Lower lobe of right lung (tissue), 2 donors: ENCODE data around the gene HUS1. TPM values are rescaled to one million over a fixed set of nuclear protein-coding genes. Genes with fewer than 3 reads are reported as not detected.

Source experiments
- ATAC-seq, 2 donors: fragments of 200-7000 bp; cut with Tn5 transposase; one replicate each; pipeline ENCODE4 v1.9.1; 2020 to 2022; ENCODE audit warnings: mild to moderate bottlenecking in 2 of 2, moderate library complexity in 2 of 2
- DNase-seq: peaks from one replicate; pipeline ENCODE4 v3.0.0-alpha.2; 2020
- H3K27ac ChIP-seq: fragments of 200-600 bp; one replicate; pipeline ENCODE4 v1.8.0; 2022
- H3K27me3 ChIP-seq: fragments of 200-600 bp; one replicate; pipeline ENCODE4 v1.8.0; 2022; ENCODE audit warnings: low read depth
- H3K36me3 ChIP-seq: fragments of 200-600 bp; one replicate; pipeline ENCODE4 v1.8.0; 2022; ENCODE audit warnings: mild to moderate bottlenecking
- H3K4me1 ChIP-seq: fragments of 200-600 bp; one replicate; pipeline ENCODE4 v1.8.0; 2022
- H3K4me3 ChIP-seq: fragments of 200-600 bp; one replicate; pipeline ENCODE4 v1.8.0; 2022; ENCODE audit warnings: mild to moderate bottlenecking
- H3K9me3 ChIP-seq: fragments of 200-600 bp; one replicate; pipeline ENCODE4 v1.8.0; 2022
- CTCF ChIP-seq: fragments of 200-600 bp; IDR thresholded peaks from one replicate; pipeline ENCODE4 v1.8.0; 2022; ENCODE audit warnings: antibody characterized with exemption, mild to moderate bottlenecking
- intact Hi-C: fragments of 100-400 bp; cut with DNase I; formaldehyde crosslinking; loops from one replicate; pipeline ENCODE4 v1.11.0; 2022
- total RNA-seq: library from RNA; stranded (reverse); fragmentation: NEBNext Ultra II Directional; extraction: Animal tissue kit (Norgen Biotek cat#: 25700); gene quantifications from one replicate; pipeline ENCODE4 v1.2.1, GENCODE V29; 2021
- donor health status: DM: no; HTN: yes; CAD: no; lungs with severe emphysema.

Gene HUS1
- total RNA-seq, 1 donor from 2014 or later, result 39.2 TPM

- H3K4me3 ChIP-seq, result no peak overlapping the region
- intact Hi-C loops, result no loop called here
- peaks cover 91% of the 10 kb centered on the region for H3K36me3 ChIP-seq
- DNase-seq (no peak), ATAC-seq (no peak)
- no peaks in the 10 kb centered on the region for H3K27me3 ChIP-seq
- H3K9me3 ChIP-seq, result no peaks in the 10 kb centered on the region
- H3K27ac ChIP-seq, result no peak overlapping the region
- TF ChIP-seq CTCF, result no peak
- H3K4me1 ChIP-seq, result peaks cover 22% of the 10 kb centered on the region
Observed at GRCh38 chr7:47967123-47967522, 12.3 kb downstream of the HUS1 start.

GRCh38 chr7:47965456-47965855 is 14.0 kb downstream of the HUS1 start:
- Histone ChIP-seq H3K27me3 (no peaks in the 10 kb centered on the region), H3K27ac (no peak overlapping the region), H3K4me1 (peaks cover 9% of the 10 kb centered on the region), H3K36me3 (peaks cover 91% of the 10 kb centered on the region), H3K9me3 (no peaks in the 10 kb centered on the region), H3K4me3 (no peak overlapping the region)
- TF ChIP-seq CTCF, result no peak
- no peak for DNase-seq
- no peak for ATAC-seq
- intact Hi-C loops, result no loop called here

- Histone ChIP-seq H3K4me1 (no peaks in the 10 kb centered on the region), H3K36me3 (peaks cover 73% of the 10 kb centered on the region), H3K9me3 (no peaks in the 10 kb centered on the region), H3K27ac (peak overlapping the region; percentile 2), H3K4me3 (no peak overlapping the region), H3K27me3 (no peaks in the 10 kb centered on the region)
- intact Hi-C loops, result no loop called here
- no peak for TF ChIP-seq CTCF
- peak; percentile 58 to 73 for ATAC-seq
- DNase-seq, result no peak
Observed at GRCh38 chr7:47962262-47962661, 17.2 kb downstream of the HUS1 start.

GRCh38 chr7:47957156-47957555 is 22.3 kb downstream of the HUS1 start:
- Histone ChIP-seq H3K9me3 (no peaks in the 10 kb centered on the region), H3K27me3 (no peaks in the 10 kb centered on the region), H3K27ac (no peak overlapping the region), H3K4me3 (no peak overlapping the region), H3K36me3 (peaks cover 52% of the 10 kb centered on the region), H3K4me1 (no peaks in the 10 kb centered on the region)
- ATAC-seq (no peak), DNase-seq (no peak)
- intact Hi-C loops, result no loop called here
- TF ChIP-seq CTCF, result no peak

GRCh38 chr7:47956220-47956619 is 23.2 kb downstream of the HUS1 start:
- intact Hi-C loops, result no loop called here

More at GRCh38 chr7:47956220-47956619, 23.2 kb downstream of the HUS1 start:
- ATAC-seq (no peak), DNase-seq (no peak)
- Histone ChIP-seq H3K27ac (no peak overlapping the region), H3K4me3 (no peak overlapping the region), H3K9me3 (no peaks in the 10 kb centered on the region), H3K36me3 (peaks cover 43% of the 10 kb centered on the region), H3K27me3 (no peaks in the 10 kb centered on the region), H3K4me1 (no peaks in the 10 kb centered on the region)
- no peak for TF ChIP-seq CTCF
